Endothelial cell of umbilical vein (primary cell): Measurements from ENCODE around the gene NCKAP5.

ENCODE experiments used
- CTCF ChIP-seq, 2 donors: IDR thresholded peaks; 1 replicate in 1 of 2; 2 replicates in 1 of 2; pipeline ENCODE4 v1.5.1; 2011; ENCODE audit warnings: low read length in 2 of 2, mild to moderate bottlenecking in 2 of 2, moderate library complexity in 2 of 2, control low read depth in 1 of 2, inconsistent platforms in 1 of 2, low read depth in 1 of 2; ENCODE audit not compliant: insufficient read depth in 1 of 2; ENCODE audit errors: extremely low read depth in 1 of 2
- FOS ChIP-seq: IDR thresholded peaks from 2 replicates; pipeline ENCODE4 v1.6.1; 2011; ENCODE audit warnings: mild to moderate bottlenecking, low read length, moderate library complexity, borderline replicate concordance; ENCODE audit not compliant: insufficient read depth

- TF ChIP-seq FOS (no peak), CTCF (IDR thresholded peaks at IDR 0.05; ENCODE audit: extremely low read depth in 1 of 2, insufficient read depth in 1 of 2, low read depth in 1 of 2, low read length in 2 of 2) (no peak)
These were observed 314.5 kb downstream of the NCKAP5 start for GRCh38 chr2:133253793-133254192.
